Measurements from ENCODE around the gene YPEL3.

YPEL3 gene

DNA sequence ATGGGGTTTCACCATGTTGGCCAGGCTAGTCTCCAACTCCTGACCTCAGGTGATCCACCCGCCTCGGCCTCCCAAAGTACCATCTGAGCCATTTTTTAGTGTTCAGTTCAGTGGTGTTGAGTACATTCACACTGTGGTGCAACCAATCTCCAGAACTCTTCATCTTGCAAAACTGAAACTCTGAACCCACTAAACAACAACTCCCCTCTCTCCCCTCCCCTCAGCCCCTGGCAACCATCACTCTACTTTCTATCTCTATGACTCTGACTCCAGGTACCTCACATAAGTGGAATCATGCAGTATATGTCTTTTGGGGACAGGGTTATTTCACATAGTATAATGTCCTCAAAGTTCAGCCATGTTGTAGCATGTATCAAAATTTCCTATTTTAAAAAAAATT, 45.7 kb upstream of the YPEL3 start:
- no peak overlapping the region for H3K4me3 ChIP-seq (ENCODE audit: low read length)
- TF ChIP-seq, protein P1, sequence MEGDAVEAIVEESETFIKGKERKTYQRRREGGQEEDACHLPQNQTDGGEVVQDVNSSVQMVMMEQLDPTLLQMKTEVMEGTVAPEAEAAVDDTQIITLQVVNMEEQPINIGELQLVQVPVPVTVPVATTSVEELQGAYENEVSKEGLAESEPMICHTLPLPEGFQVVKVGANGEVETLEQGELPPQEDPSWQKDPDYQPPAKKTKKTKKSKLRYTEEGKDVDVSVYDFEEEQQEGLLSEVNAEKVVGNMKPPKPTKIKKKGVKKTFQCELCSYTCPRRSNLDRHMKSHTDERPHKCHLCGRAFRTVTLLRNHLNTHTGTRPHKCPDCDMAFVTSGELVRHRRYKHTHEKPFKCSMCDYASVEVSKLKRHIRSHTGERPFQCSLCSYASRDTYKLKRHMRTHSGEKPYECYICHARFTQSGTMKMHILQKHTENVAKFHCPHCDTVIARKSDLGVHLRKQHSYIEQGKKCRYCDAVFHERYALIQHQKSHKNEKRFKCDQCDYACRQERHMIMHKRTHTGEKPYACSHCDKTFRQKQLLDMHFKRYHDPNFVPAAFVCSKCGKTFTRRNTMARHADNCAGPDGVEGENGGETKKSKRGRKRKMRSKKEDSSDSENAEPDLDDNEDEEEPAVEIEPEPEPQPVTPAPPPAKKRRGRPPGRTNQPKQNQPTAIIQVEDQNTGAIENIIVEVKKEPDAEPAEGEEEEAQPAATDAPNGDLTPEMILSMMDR (IDR thresholded peaks at IDR 0.05; ENCODE audit: insufficient read depth, low read depth, low read length, missing control alignments), result no peak
- no peak for DNase-seq (ENCODE audit: low read depth)

GRCh38 chr16:30139583-30140481, 43.8 kb upstream of the YPEL3 start:
- no peak for DNase-seq (ENCODE audit: low read depth)
- H3K4me3 ChIP-seq (ENCODE audit: low read length), result no peak overlapping the region
- TF ChIP-seq, protein P1 (IDR thresholded peaks at IDR 0.05; ENCODE audit: insufficient read depth, low read depth, low read length, missing control alignments), result no peak

GRCh38 chr16:30137897-30138296, 41.9 kb upstream of the YPEL3 start:
- DNase-seq (ENCODE audit: low read depth), result no peak
- TF ChIP-seq, protein P1 (IDR thresholded peaks at IDR 0.05; ENCODE audit: insufficient read depth, low read depth, low read length, missing control alignments), result no peak
- H3K4me3 ChIP-seq (ENCODE audit: low read length), result no peak overlapping the region

DNA sequence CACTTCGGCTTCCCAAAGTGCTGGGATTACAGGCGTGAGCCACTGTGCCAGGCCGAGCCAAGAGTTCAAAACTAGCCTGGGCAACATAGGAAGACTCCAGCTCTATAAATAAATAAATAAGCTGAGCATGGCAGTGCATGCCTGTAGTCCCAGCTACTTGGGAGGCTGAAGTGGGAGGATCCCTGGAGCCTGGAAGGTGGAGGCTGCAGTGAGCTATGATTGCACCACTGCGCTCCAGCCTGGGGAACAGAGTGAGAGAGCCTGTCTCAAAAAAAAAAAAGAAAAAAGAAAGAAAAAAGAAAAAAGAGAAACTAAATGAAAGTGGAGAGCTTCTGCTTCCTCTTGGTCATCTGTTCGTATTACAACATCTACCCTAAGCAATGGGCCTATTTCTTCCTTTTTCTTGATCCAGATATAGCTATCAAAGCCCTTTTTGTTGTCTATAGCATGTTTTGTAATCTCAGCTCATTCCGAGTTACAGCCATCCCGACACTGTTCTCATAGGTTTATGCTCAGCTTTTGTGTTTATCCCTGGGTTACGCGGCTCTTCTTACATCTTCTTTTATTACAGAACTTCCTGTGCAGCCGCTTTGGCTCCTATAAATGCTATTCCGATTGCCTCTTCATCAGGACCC, 41.1 kb upstream of the YPEL3 start:
- H3K4me3 ChIP-seq (ENCODE audit: low read length), result no peak overlapping the region
- TF ChIP-seq, protein P1 (IDR thresholded peaks at IDR 0.05; ENCODE audit: insufficient read depth, low read depth, low read length, missing control alignments), result no peak
- no peak for DNase-seq (ENCODE audit: low read depth)

GRCh38 chr16:30132591-30132990, 36.6 kb upstream of the YPEL3 start:
- TF ChIP-seq, protein P1 (IDR thresholded peaks at IDR 0.05; ENCODE audit: insufficient read depth, low read depth, low read length, missing control alignments), result no peak
- no peak overlapping the region for H3K4me3 ChIP-seq (ENCODE audit: low read length)
- DNase-seq (ENCODE audit: low read depth), result no peak

GRCh38 chr16:30131869-30132475, 36.0 kb upstream of the YPEL3 start:
- DNase-seq (ENCODE audit: low read depth), result no peak
- no peak overlapping the region for H3K4me3 ChIP-seq (ENCODE audit: low read length)
- TF ChIP-seq, protein P1 (IDR thresholded peaks at IDR 0.05; ENCODE audit: insufficient read depth, low read depth, low read length, missing control alignments), result no peak
